A549 (cell line): ENCODE measurements around the gene CRYGC.

ENCODE experiments used
- CTCF ChIP-seq: fragments of >200 bp; sonication (Bioruptor Twin); formaldehyde crosslinking; IDR thresholded peaks from 3 replicates; pipeline ENCODE4 v1.5.1; 2016
- HOXB5 ChIP-seq: fragments of 250-450 bp; sonication (Bioruptor Pico); IDR thresholded peaks from 2 replicates; pipeline ENCODE4 v1.5.0; 2020; ENCODE audit warnings: mild to moderate bottlenecking, moderate library complexity
- MYC ChIP-seq: IDR thresholded peaks from 2 replicates; pipeline ENCODE4 v1.6.1; 2012; ENCODE audit warnings: mild to moderate bottlenecking, inconsistent platforms, low read length, improper control_type of control experiment, borderline replicate concordance
- POLR2A ChIP-seq: IDR thresholded peaks from 2 replicates; pipeline ENCODE4 v1.6.1; 2012; ENCODE audit warnings: mild to moderate bottlenecking, low read length

- TF ChIP-seq HOXB5: no peak
- no peak for TF ChIP-seq POLR2A
- no peak for TF ChIP-seq CTCF
- no peak for TF ChIP-seq MYC
These were observed 5.4 kb upstream of the CRYGC start for GRCh38 chr2:208134928-208135586.
